ENCODE measurements around the gene LHX3. TPM values are rescaled to one million over a fixed set of nuclear protein-coding genes. Genes with fewer than 3 reads are reported as not detected.

The LHX3 gene
- polyA plus RNA-seq, 4 donors, result not detected

GRCh38 chr9:136225366-136225747 is 20.4 kb upstream of the LHX3 start:
- Histone ChIP-seq H3K4me3 (ENCODE audit: low read depth in 1 of 3, low read length in 3 of 3) (no peak overlapping the region), H3K9me3 (ENCODE audit: control insufficient read depth in 2 of 2, insufficient read depth in 1 of 2, low read depth in 1 of 2, low read length in 1 of 2) (no peaks in the 10 kb centered on the region), H3K4me1 (ENCODE audit: control insufficient read depth in 3 of 3, insufficient read depth in 2 of 3, low read depth in 1 of 3, low read length in 2 of 3) (no peaks in the 10 kb centered on the region), H3K27me3 (ENCODE audit: control insufficient read depth in 3 of 3, insufficient read depth in 3 of 3, low read length in 3 of 3) (no peaks in the 10 kb centered on the region), H3K36me3 (ENCODE audit: control insufficient read depth in 3 of 3, insufficient read depth in 2 of 3, low read depth in 1 of 3, low read length in 3 of 3) (peaks cover 0 to 65% (median 1%) of the 10 kb centered on the region in 3 donors), H3K27ac (ENCODE audit: low read depth in 1 of 3, low read length in 2 of 3) (peak overlapping the region in 1 of 3 donors; percentile 70)
- WGBS, 3 donors, result 84 to 92% (median 85%) methylated on average over 19 of the region's 19 CpGs
- no peak for DNase-seq
- no peak for FAIRE-seq

GRCh38 chr9:136223871-136224640 is 19.1 kb upstream of the LHX3 start:
- peak overlapping the region in 1 of 3 donors; percentile 11 for H3K27ac ChIP-seq (ENCODE audit: low read depth in 1 of 3, low read length in 2 of 3)
- 90 to 96% (median 96%) methylated on average over 30 of the region's 30 CpGs for WGBS, 3 donors
- FAIRE-seq (no peak), DNase-seq (no peak)
- no peaks in the 10 kb centered on the region for H3K4me1 ChIP-seq (ENCODE audit: control insufficient read depth in 3 of 3, insufficient read depth in 2 of 3, low read depth in 1 of 3, low read length in 2 of 3)
- no peak overlapping the region for H3K4me3 ChIP-seq (ENCODE audit: low read depth in 1 of 3, low read length in 3 of 3)
- H3K9me3 ChIP-seq (ENCODE audit: control insufficient read depth in 2 of 2, insufficient read depth in 1 of 2, low read depth in 1 of 2, low read length in 1 of 2), result no peaks in the 10 kb centered on the region
- peaks cover 0 to 73% (median 1%) of the 10 kb centered on the region in 3 donors for H3K36me3 ChIP-seq (ENCODE audit: control insufficient read depth in 3 of 3, insufficient read depth in 2 of 3, low read depth in 1 of 3, low read length in 3 of 3)
- H3K27me3 ChIP-seq (ENCODE audit: control insufficient read depth in 3 of 3, insufficient read depth in 3 of 3, low read length in 3 of 3), result no peaks in the 10 kb centered on the region

DNA sequence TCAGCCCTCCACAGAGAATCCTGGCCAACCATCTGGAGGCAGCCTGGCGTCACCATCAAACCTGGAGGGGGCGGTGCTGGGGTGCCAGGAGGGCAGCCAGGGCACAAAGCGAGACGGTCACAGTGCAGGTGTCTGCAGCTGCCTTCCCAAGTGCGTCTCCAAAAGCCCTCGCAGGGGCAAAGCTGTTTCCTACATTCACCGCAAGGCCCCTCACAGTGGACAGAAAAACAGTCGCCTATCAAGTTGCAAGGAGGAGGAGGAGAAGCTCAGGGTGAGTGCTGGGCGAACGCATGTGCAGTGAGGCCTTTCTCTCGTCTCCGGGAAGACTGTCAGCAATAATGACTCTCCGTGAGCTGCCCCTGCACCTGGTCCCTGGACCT is 18.0 kb upstream of the LHX3 start:
- H3K36me3 ChIP-seq (ENCODE audit: control insufficient read depth in 3 of 3, insufficient read depth in 2 of 3, low read depth in 1 of 3, low read length in 3 of 3), result peaks cover 1 to 80% (median 6%) of the 10 kb centered on the region in 3 donors
- DNase-seq, result no peak

DNA sequence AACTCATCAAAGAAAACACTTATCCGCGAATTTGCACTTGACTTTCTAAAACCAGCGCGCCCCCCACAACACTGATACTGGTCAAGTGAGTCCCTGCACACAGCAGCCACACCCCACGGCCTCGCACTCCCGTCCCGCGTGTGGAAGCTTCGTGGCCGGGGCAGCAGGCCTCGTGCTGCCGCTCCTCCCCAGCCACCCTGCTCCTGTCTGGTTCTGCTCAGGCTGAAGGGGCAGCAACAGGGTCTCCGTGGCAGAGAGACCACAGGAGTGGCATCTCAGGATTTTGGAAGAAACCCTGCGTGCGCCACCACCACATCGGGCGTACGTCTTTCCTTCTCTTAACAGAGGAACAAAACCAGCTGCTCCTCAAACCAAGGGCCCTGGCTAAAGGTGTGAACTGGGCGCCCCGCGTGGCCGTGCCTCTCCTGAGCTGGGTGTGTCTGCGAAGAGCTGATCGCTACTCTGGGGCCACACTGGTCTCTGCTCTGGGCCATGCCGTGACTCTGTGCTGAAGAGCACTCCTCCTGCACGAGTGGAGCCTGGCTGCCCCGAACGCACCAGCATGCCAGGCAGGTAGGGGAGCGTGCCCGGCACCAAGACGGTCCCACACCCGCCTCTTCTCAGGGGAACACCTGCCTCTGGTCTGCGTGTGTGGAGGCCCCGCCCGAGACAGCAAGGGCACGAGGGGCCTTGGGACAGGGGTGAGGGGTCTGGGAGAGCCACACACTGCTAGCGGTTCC is 17.4 kb upstream of the LHX3 start:
- DNase-seq, result no peak
- Histone ChIP-seq H3K27me3 (ENCODE audit: control insufficient read depth in 3 of 3, insufficient read depth in 3 of 3, low read length in 3 of 3) (no peaks in the 10 kb centered on the region), H3K27ac (ENCODE audit: low read depth in 1 of 3, low read length in 2 of 3) (no peak overlapping the region), H3K36me3 (ENCODE audit: control insufficient read depth in 3 of 3, insufficient read depth in 2 of 3, low read depth in 1 of 3, low read length in 3 of 3) (peaks cover 1 to 83% (median 6%) of the 10 kb centered on the region in 3 donors), H3K4me3 (ENCODE audit: low read depth in 1 of 3, low read length in 3 of 3) (no peak overlapping the region), H3K4me1 (ENCODE audit: control insufficient read depth in 3 of 3, insufficient read depth in 2 of 3, low read depth in 1 of 3, low read length in 2 of 3) (no peaks in the 10 kb centered on the region), H3K9me3 (ENCODE audit: control insufficient read depth in 2 of 2, insufficient read depth in 1 of 2, low read depth in 1 of 2, low read length in 1 of 2) (no peaks in the 10 kb centered on the region)
- 94 to 95% (median 94%) methylated on average over 38 of the region's 38 CpGs for WGBS, 3 donors
- no peak for FAIRE-seq

More for the DNA sequence above, 18.0 kb upstream of the LHX3 start:
- H3K27ac ChIP-seq (ENCODE audit: low read depth in 1 of 3, low read length in 2 of 3), result no peak overlapping the region
- H3K9me3 ChIP-seq (ENCODE audit: control insufficient read depth in 2 of 2, insufficient read depth in 1 of 2, low read depth in 1 of 2, low read length in 1 of 2), result no peaks in the 10 kb centered on the region
- WGBS, 3 donors, result 93 to 95% (median 94%) methylated on average over 13 of the region's 13 CpGs
- H3K4me1 ChIP-seq (ENCODE audit: control insufficient read depth in 3 of 3, insufficient read depth in 2 of 3, low read depth in 1 of 3, low read length in 2 of 3), result no peaks in the 10 kb centered on the region
- no peak overlapping the region for H3K4me3 ChIP-seq (ENCODE audit: low read depth in 1 of 3, low read length in 3 of 3)
- H3K27me3 ChIP-seq (ENCODE audit: control insufficient read depth in 3 of 3, insufficient read depth in 3 of 3, low read length in 3 of 3), result no peaks in the 10 kb centered on the region
- FAIRE-seq, result no peak

- no peak overlapping the region for H3K27ac ChIP-seq (ENCODE audit: low read depth in 1 of 3, low read length in 2 of 3)
- no peak for FAIRE-seq
- DNase-seq, result peak in 1 of 2 donors; percentile 13
- no peak overlapping the region for H3K4me3 ChIP-seq (ENCODE audit: low read depth in 1 of 3, low read length in 3 of 3)
- H3K4me1 ChIP-seq (ENCODE audit: control insufficient read depth in 3 of 3, insufficient read depth in 2 of 3, low read depth in 1 of 3, low read length in 2 of 3), result no peaks in the 10 kb centered on the region
- 84 to 86% (median 84%) methylated on average over 15 of the region's 15 CpGs for WGBS, 3 donors
- peaks cover 3 to 83% (median 6%) of the 10 kb centered on the region in 3 donors for H3K36me3 ChIP-seq (ENCODE audit: control insufficient read depth in 3 of 3, insufficient read depth in 2 of 3, low read depth in 1 of 3, low read length in 3 of 3)
- H3K9me3 ChIP-seq (ENCODE audit: control insufficient read depth in 2 of 2, insufficient read depth in 1 of 2, low read depth in 1 of 2, low read length in 1 of 2), result no peaks in the 10 kb centered on the region
- H3K27me3 ChIP-seq (ENCODE audit: control insufficient read depth in 3 of 3, insufficient read depth in 3 of 3, low read length in 3 of 3), result no peaks in the 10 kb centered on the region
Observed at GRCh38 chr9:136220017-136220729, 15.2 kb upstream of the LHX3 start.

GRCh38 chr9:136219276-136219675 is 14.3 kb upstream of the LHX3 start:
- H3K4me3 ChIP-seq (ENCODE audit: low read depth in 1 of 3, low read length in 3 of 3), result no peak overlapping the region
- no peak for DNase-seq
- 92 to 94% (median 92%) methylated on average over 13 of the region's 13 CpGs for WGBS, 3 donors
- peaks cover 0 to 3% of the 10 kb centered on the region in 2 donors for H3K9me3 ChIP-seq (ENCODE audit: control insufficient read depth in 2 of 2, insufficient read depth in 1 of 2, low read depth in 1 of 2, low read length in 1 of 2)
- H3K4me1 ChIP-seq (ENCODE audit: control insufficient read depth in 3 of 3, insufficient read depth in 2 of 3, low read depth in 1 of 3, low read length in 2 of 3), result no peaks in the 10 kb centered on the region
- H3K36me3 ChIP-seq (ENCODE audit: control insufficient read depth in 3 of 3, insufficient read depth in 2 of 3, low read depth in 1 of 3, low read length in 3 of 3), result peaks cover 2 to 87% (median 9%) of the 10 kb centered on the region in 3 donors
- no peaks in the 10 kb centered on the region for H3K27me3 ChIP-seq (ENCODE audit: control insufficient read depth in 3 of 3, insufficient read depth in 3 of 3, low read length in 3 of 3)
- FAIRE-seq, result no peak
- H3K27ac ChIP-seq (ENCODE audit: low read depth in 1 of 3, low read length in 2 of 3), result no peak overlapping the region

GRCh38 chr9:136218673-136219072 is 13.7 kb upstream of the LHX3 start:
- 91 to 97% (median 92%) methylated on average over 15 of the region's 15 CpGs for WGBS, 3 donors
- FAIRE-seq (no peak), DNase-seq (no peak)
- Histone ChIP-seq H3K4me3 (ENCODE audit: low read depth in 1 of 3, low read length in 3 of 3) (no peak overlapping the region), H3K27ac (ENCODE audit: low read depth in 1 of 3, low read length in 2 of 3) (no peak overlapping the region), H3K4me1 (ENCODE audit: control insufficient read depth in 3 of 3, insufficient read depth in 2 of 3, low read depth in 1 of 3, low read length in 2 of 3) (no peaks in the 10 kb centered on the region), H3K9me3 (ENCODE audit: control insufficient read depth in 2 of 2, insufficient read depth in 1 of 2, low read depth in 1 of 2, low read length in 1 of 2) (peaks cover 0 to 8% of the 10 kb centered on the region in 2 donors), H3K27me3 (ENCODE audit: control insufficient read depth in 3 of 3, insufficient read depth in 3 of 3, low read length in 3 of 3) (no peaks in the 10 kb centered on the region), H3K36me3 (ENCODE audit: control insufficient read depth in 3 of 3, insufficient read depth in 2 of 3, low read depth in 1 of 3, low read length in 3 of 3) (peaks cover 2 to 86% (median 11%) of the 10 kb centered on the region in 3 donors)

- FAIRE-seq, result no peak
- no peak overlapping the region for H3K27ac ChIP-seq (ENCODE audit: low read depth in 1 of 3, low read length in 2 of 3)
- no peaks in the 10 kb centered on the region for H3K4me1 ChIP-seq (ENCODE audit: control insufficient read depth in 3 of 3, insufficient read depth in 2 of 3, low read depth in 1 of 3, low read length in 2 of 3)
- DNase-seq, result no peak
- no peak overlapping the region for H3K4me3 ChIP-seq (ENCODE audit: low read depth in 1 of 3, low read length in 3 of 3)
- WGBS, 3 donors, result 93 to 95% (median 93%) methylated on average over 16 of the region's 16 CpGs
- peaks cover 0 to 9% of the 10 kb centered on the region in 2 donors for H3K9me3 ChIP-seq (ENCODE audit: control insufficient read depth in 2 of 2, insufficient read depth in 1 of 2, low read depth in 1 of 2, low read length in 1 of 2)
- no peaks in the 10 kb centered on the region for H3K27me3 ChIP-seq (ENCODE audit: control insufficient read depth in 3 of 3, insufficient read depth in 3 of 3, low read length in 3 of 3)
- peaks cover 2 to 85% (median 12%) of the 10 kb centered on the region in 3 donors for H3K36me3 ChIP-seq (ENCODE audit: control insufficient read depth in 3 of 3, insufficient read depth in 2 of 3, low read depth in 1 of 3, low read length in 3 of 3)
Observed at GRCh38 chr9:136218271-136218670, 13.3 kb upstream of the LHX3 start.
